PC-3 (cell line): ENCODE data around the gene PTH1R. TPM values are rescaled to one million over a fixed set of nuclear protein-coding genes. Genes with fewer than 3 reads are reported as not detected.

Experiments used
- ATAC-seq: fragments of 200-7000 bp; cut with Tn5 transposase; 2 replicates; pipeline ENCODE4 v1.9.1; 2020; ENCODE audit warnings: mild to moderate bottlenecking, moderate library complexity
- BruUV-seq: library from RNA; stranded (reverse); fragments of 400-500 nt; replicated peaks from 2 replicates; lab custom pipeline; 2021; lab: Mats Ljungman, UMichigan
- CTCF ChIA-PET: fragments of 300-600 bp; sonication (Branson Sonifier 250); formaldehyde crosslinking; loops from one replicate; lab custom pipeline; 2022; ENCODE audit warnings: antibody characterized with exemption; lab: Charles Lee
- POLR2A ChIA-PET: fragments of 300-600 bp; sonication (Branson Sonifier 250); formaldehyde crosslinking; loops from one replicate; lab custom pipeline; 2022; ENCODE audit warnings: antibody characterized with exemption; ENCODE audit not compliant: unreplicated experiment; lab: Charles Lee
- DNase-seq: peaks from one replicate; pipeline ENCODE4 v3.0.0-alpha.2; 2015
- H2AFZ ChIP-seq: fragments of 300-600 bp; sonication (generic); 2 replicates; pipeline ENCODE4 v1.6.0; 2016; ENCODE audit warnings: antibody characterized with exemption, low read length
- H3F3A ChIP-seq: fragments of 300-600 bp; sonication (generic); one replicate; pipeline ENCODE4 v1.6.0; 2017; ENCODE audit warnings: antibody characterized with exemption, low read length, control low read depth, mild to moderate bottlenecking; ENCODE audit not compliant: unreplicated experiment
- H3K27ac ChIP-seq: fragments of 300-600 bp; sonication (generic); 2 replicates; pipeline ENCODE4 v1.5.1; 2016; ENCODE audit warnings: mild to moderate bottlenecking, low read length
- H3K27me3 ChIP-seq: fragments of 300-600 bp; sonication (generic); 2 replicates; pipeline ENCODE4 v1.6.1; 2016; ENCODE audit warnings: low read length, mixed read lengths
- H3K36me3 ChIP-seq: fragments of 300-600 bp; sonication (generic); 2 replicates; pipeline ENCODE4 v1.6.1; 2016; ENCODE audit warnings: low read depth, mixed run types, low read length, mixed read lengths
- H3K4me1 ChIP-seq: fragments of 300-600 bp; sonication (generic); 2 replicates; pipeline ENCODE4 v1.5.1; 2016; ENCODE audit warnings: low read length; ENCODE audit not compliant: insufficient read depth
- H3K4me2 ChIP-seq: fragments of 300-600 bp; sonication (generic); 2 replicates; pipeline ENCODE4 v1.6.0; 2016; ENCODE audit warnings: low read length
- H3K4me3 ChIP-seq: fragments of 300-600 bp; sonication (generic); 2 replicates; pipeline ENCODE4 v1.5.1; 2016; ENCODE audit warnings: mild to moderate bottlenecking, low read length, mixed read lengths
- H3K79me2 ChIP-seq: fragments of 300-600 bp; sonication (generic); 2 replicates; pipeline ENCODE4 v1.6.1; 2017; ENCODE audit warnings: low read length, mixed read lengths
- H3K9ac ChIP-seq: fragments of 300-600 bp; sonication (generic); 2 replicates; pipeline ENCODE4 v1.6.0; 2016; ENCODE audit warnings: mild to moderate bottlenecking, low read length
- H3K9me2 ChIP-seq: fragments of 300-600 bp; sonication (generic); replicated peaks from 2 replicates; pipeline ENCODE4 v1.6.1; 2016; ENCODE audit warnings: mixed run types, low read length, mixed read lengths
- H3K9me3 ChIP-seq: fragments of 300-600 bp; sonication (generic); 2 replicates; pipeline ENCODE4 v1.6.1; 2016; ENCODE audit warnings: low read length, mixed read lengths
- H4K20me1 ChIP-seq: fragments of 300-600 bp; sonication (generic); 2 replicates; pipeline ENCODE4 v1.6.1; 2016; ENCODE audit warnings: low read length, mixed read lengths
- EZH2 ChIP-seq: fragments of 300-600 bp; sonication (generic); IDR thresholded peaks from one replicate; pipeline ENCODE4 v1.6.1; 2017; ENCODE audit warnings: antibody characterized with exemption, mild to moderate bottlenecking, low read length; ENCODE audit not compliant: unreplicated experiment
- EZH2phosphoT487 ChIP-seq: fragments of 300-600 bp; sonication (generic); IDR thresholded peaks from 2 replicates; pipeline ENCODE4 v1.6.1; 2018; ENCODE audit warnings: mild to moderate bottlenecking, antibody characterized with exemption, low read length, borderline replicate concordance
- intact Hi-C: fragments of 100-400 bp; cut with micrococcal nuclease; formaldehyde crosslinking; loops from 2 replicates; pipeline ENCODE4 v1.9.0; 2023
- total RNA-seq: library from RNA; depleted of rRNA; stranded (reverse); fragments of >200 nt; gene quantifications from 2 replicates; pipeline ENCODE4 v1.2.3, GENCODE V29; 2014
- TF ChIP-seq, protein P1 (sequence below): fragments of 300-600 bp; sonication (generic); conservative IDR thresholded peaks from 2 replicates; pipeline ENCODE4 v1.5.1; 2017; ENCODE audit warnings: antibody characterized with exemption, low read depth, mild to moderate bottlenecking, low read length

The PTH1R gene
- total RNA-seq, 1 experiment from 2014 or later: not detected

DNA sequence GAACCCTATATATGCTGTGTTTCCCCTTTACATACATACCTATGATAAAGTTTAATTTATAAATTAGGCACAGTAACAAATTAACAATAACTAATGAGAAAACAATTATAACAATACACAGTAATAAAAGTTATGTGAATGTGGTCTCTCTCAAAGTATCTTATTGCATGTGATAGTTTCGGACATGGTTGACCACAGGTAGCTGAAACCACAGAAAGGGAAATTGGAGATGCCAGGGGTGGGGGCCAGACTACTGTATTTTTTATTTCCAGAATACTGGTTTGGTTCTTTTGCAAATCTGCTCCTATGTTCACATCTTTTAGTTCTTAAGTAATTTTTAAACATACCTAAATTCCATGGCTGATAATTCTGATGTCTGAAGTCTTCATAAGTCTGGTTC, 40.7 kb downstream of the PTH1R start:
- Histone ChIP-seq H3K36me3 (peaks cover 68% of the 10 kb centered on the region), H3K79me2 (no peaks in the 10 kb centered on the region), H3F3A (no peaks in the 10 kb centered on the region), H3K4me3 (no peak overlapping the region), H3K4me1 (peaks cover 5% of the 10 kb centered on the region; the same call in 1 of the 2 replicates), H3K9ac (no peak overlapping the region), H3K27me3 (no peaks in the 10 kb centered on the region), H4K20me1 (no peaks in the 10 kb centered on the region), H3K9me3 (no peaks in the 10 kb centered on the region), H2AFZ (no peak overlapping the region), H3K9me2 (no peaks in the 10 kb centered on the region), H3K27ac (no peak overlapping the region), H3K4me2 (no peak overlapping the region)
- ChIA-PET POLR2A (no interaction called here), CTCF (no interaction called here)
- TSS peak; percentile 1 for BruUV-seq
- ATAC-seq: no peak
- no peak for DNase-seq
- intact Hi-C loops: no loop called here
- no peak for TF ChIP-seq EZH2
- TF ChIP-seq, protein P1, sequence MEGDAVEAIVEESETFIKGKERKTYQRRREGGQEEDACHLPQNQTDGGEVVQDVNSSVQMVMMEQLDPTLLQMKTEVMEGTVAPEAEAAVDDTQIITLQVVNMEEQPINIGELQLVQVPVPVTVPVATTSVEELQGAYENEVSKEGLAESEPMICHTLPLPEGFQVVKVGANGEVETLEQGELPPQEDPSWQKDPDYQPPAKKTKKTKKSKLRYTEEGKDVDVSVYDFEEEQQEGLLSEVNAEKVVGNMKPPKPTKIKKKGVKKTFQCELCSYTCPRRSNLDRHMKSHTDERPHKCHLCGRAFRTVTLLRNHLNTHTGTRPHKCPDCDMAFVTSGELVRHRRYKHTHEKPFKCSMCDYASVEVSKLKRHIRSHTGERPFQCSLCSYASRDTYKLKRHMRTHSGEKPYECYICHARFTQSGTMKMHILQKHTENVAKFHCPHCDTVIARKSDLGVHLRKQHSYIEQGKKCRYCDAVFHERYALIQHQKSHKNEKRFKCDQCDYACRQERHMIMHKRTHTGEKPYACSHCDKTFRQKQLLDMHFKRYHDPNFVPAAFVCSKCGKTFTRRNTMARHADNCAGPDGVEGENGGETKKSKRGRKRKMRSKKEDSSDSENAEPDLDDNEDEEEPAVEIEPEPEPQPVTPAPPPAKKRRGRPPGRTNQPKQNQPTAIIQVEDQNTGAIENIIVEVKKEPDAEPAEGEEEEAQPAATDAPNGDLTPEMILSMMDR: no peak

DNA sequence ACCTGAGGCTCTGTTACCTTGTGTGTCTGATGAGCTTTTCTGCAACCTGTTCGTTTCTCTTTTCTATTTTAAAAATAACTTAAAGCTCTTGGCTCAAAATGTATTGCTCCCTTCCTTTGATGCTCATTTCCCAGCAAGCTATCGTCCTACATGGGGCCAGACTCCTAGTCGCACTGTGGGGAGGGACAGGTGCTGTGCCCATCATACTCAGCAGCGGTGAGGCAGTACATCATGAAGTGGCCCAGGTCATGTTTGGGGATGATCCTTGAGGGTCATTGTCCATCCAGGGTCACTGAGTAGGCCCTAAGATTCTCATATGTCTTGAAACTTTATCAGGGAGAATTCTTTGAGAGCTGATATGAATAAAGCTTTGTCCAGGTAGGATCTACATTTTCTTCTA, 41.1 kb downstream of the PTH1R start:
- no peak overlapping the region for H3K27ac ChIP-seq
- peaks cover 69% of the 10 kb centered on the region for H3K36me3 ChIP-seq
- ChIA-PET POLR2A (no interaction called here), CTCF (no interaction called here)
- 0 out of 2 replicates have a peak, but pooled peaks cover under 1% of the 10 kb centered on the region for H4K20me1 ChIP-seq
- intact Hi-C loops: no loop called here
- H3K4me2 ChIP-seq: no peak overlapping the region
- no peak for TF ChIP-seq EZH2phosphoT487
- TF ChIP-seq, protein P1: no peak
- TF ChIP-seq EZH2: no peak
- no peak overlapping the region for H3K9ac ChIP-seq
- H3K4me1 ChIP-seq: peaks cover 4% of the 10 kb centered on the region; the same call in 1 of the 2 replicates
- H3K27me3 ChIP-seq: no peaks in the 10 kb centered on the region
- DNase-seq (no peak), ATAC-seq (no peak)
- H3K9me2 ChIP-seq: no peaks in the 10 kb centered on the region
- H3F3A ChIP-seq: no peaks in the 10 kb centered on the region
- no peaks in the 10 kb centered on the region for H3K9me3 ChIP-seq
- no TSS peak for BruUV-seq
- no peak overlapping the region for H2AFZ ChIP-seq
- H3K79me2 ChIP-seq: no peaks in the 10 kb centered on the region
- no peak overlapping the region for H3K4me3 ChIP-seq

DNA sequence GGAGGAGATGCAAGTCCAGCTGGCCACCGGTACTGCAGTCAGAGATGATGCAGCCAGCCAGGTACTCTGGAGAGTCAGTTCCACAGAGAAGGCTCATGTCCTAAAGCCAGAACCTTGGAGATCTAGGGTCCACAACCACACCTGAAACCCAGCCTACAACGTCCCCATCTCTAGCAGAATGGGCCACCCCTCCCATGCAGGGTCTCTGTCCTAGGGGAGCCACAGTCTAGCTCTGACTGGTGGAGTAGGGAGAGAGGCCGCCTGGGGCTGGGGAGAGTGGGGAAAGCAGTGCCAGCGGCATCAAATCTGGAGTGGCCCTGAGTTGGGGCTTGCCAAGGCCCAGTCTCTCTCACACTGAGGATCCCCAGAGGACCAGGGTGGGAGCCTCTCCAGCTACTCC, 43.5 kb downstream of the PTH1R start:
- ChIA-PET CTCF (no interaction called here), POLR2A (no interaction called here)
- no peak overlapping the region for H3K27ac ChIP-seq
- DNase-seq (no peak), ATAC-seq (no peak)
- no peak overlapping the region for H2AFZ ChIP-seq
- H3F3A ChIP-seq: no peaks in the 10 kb centered on the region
- intact Hi-C loops: loop anchor here (5.0 kb wide), 1 partner anchor 76 kb away; no protein-coding TSS in a partner anchor
- no TSS peak for BruUV-seq
- no peak overlapping the region for H3K9ac ChIP-seq
- no peaks in the 10 kb centered on the region for H3K4me1 ChIP-seq
- 0 out of 2 replicates have a peak, but pooled peaks cover 7% of the 10 kb centered on the region for H4K20me1 ChIP-seq
- TF ChIP-seq, protein P1: no peak
- TF ChIP-seq EZH2phosphoT487 (no peak), EZH2 (no peak)
- H3K79me2 ChIP-seq: no peaks in the 10 kb centered on the region
- no peaks in the 10 kb centered on the region for H3K27me3 ChIP-seq
- no peaks in the 10 kb centered on the region for H3K9me3 ChIP-seq
- H3K9me2 ChIP-seq: no peaks in the 10 kb centered on the region
- H3K4me2 ChIP-seq: no peak overlapping the region
- peaks cover 88% of the 10 kb centered on the region for H3K36me3 ChIP-seq
- no peak overlapping the region for H3K4me3 ChIP-seq
